ENCODE data around the gene CHAD. TPM values are rescaled to one million over a fixed set of nuclear protein-coding genes. Genes with fewer than 3 reads are reported as not detected.
"Not testable (repeated sequence)": the region's sequence is repeated elsewhere in the genome, so short reads cannot be mapped to it uniquely, and the experiment has no call there.

The CHAD gene
- total and polyA plus RNA-seq, 7 donors, result 3.7 to 7.2 (median 4.4) TPM; not detected in 4

GRCh38 chr17:50479522-50480141 is 11.0 kb upstream of the CHAD start:
- peaks cover 0 to 23% (median 10%) of the 10 kb centered on the region in 4 donors for H3K36me3 ChIP-seq
- H3K4me1 ChIP-seq, result peaks cover 0 to 32% (median 24%) of the 10 kb centered on the region in 4 donors
- H3K9me3 ChIP-seq, result no peaks in the 10 kb centered on the region
- WGBS, 2 donors, result 11 to 18% methylated on average over 19 of the region's 19 CpGs
- intact Hi-C loops (cut with DNase I), result loop anchor here (2.0 to 5.0 kb wide), 4 partner anchors 61 to 213 kb away; no protein-coding TSS in a partner anchor
- TF ChIP-seq CTCF (IDR thresholded peaks at IDR 0.05) (peak in 3 of 4 experiments; percentile 24 to 53 (median 36)), POLR2A (IDR thresholded peaks at IDR 0.05) (no peak), EP300 (IDR thresholded peaks at IDR 0.05) (no peak), POLR2AphosphoS5 (IDR thresholded peaks at IDR 0.05) (peak in 1 of 4 donors; percentile 36)
- peak overlapping the region; percentile 84 to 92 (median 89) for H3K27ac ChIP-seq
- DNase-seq, result peak; percentile 86
- peak overlapping the region; percentile 54 to 71 (median 64) for H3K4me3 ChIP-seq
- H3K27me3 ChIP-seq, result peaks cover 0 to 13% (median 7%) of the 10 kb centered on the region in 3 donors

GRCh38 chr17:50478391-50479381 is 10.0 kb upstream of the CHAD start, which contains the start of gene RSAD1:
Gene RSAD1, plus strand, starts transcription at chr17:50478860. Its CDS starts 25 bp downstream, at chr17:50478885.
- no peaks in the 10 kb centered on the region for H3K9me3 ChIP-seq
- intact Hi-C loops (cut with DNase I), result loop anchor here (2.0 kb wide), 2 partner anchors 62 to 116 kb away; no protein-coding TSS in a partner anchor
- peaks cover 0 to 13% (median 7%) of the 10 kb centered on the region in 3 donors for H3K27me3 ChIP-seq
- peaks cover 0 to 14% (median 2%) of the 10 kb centered on the region in 4 donors for H3K36me3 ChIP-seq
- TF ChIP-seq CTCF (IDR thresholded peaks at IDR 0.05) (peak; percentile 68 to 88 (median 72)), POLR2A (IDR thresholded peaks at IDR 0.05) (no peak), POLR2AphosphoS5 (IDR thresholded peaks at IDR 0.05) (peak; percentile 61 to 88 (median 80))
- WGBS, 2 donors, result 3 to 4% methylated on average over 75 of the region's 75 CpGs
- H3K27ac ChIP-seq, result peak within 1 kb of the TSS; percentile 84 to 92 (median 89)
- H3K4me1 ChIP-seq, result peaks cover 0 to 32% (median 24%) of the 10 kb centered on the region in 4 donors
- peak; percentile 91 for DNase-seq
- peak within 1 kb of the TSS; percentile 54 to 71 (median 64) for H3K4me3 ChIP-seq

DNA sequence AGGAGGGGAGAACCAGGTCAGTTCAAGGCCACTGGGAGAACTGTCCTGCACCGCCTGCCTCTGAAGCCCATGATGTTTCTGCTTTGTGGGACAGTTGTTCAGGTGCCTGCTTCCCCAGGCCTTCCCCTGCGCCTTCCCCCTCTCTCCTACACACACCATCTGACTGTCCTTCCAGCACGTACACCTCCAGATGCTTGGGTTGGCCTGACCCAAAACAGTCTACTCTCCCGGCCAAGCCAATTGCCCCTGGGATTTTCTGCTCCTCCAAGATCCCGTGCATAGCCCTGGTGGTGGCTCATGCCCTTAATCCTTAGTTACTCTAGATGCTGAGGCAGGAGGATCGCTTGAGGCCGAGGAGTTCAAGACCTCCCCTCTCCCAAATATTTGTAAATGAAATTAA is 9.3 kb upstream of the CHAD start:
- TF ChIP-seq POLR2A (IDR thresholded peaks at IDR 0.05), result no peak
- TF ChIP-seq POLR2AphosphoS5 (IDR thresholded peaks at IDR 0.05), result no peak
- no peak for TF ChIP-seq CTCF (IDR thresholded peaks at IDR 0.05)
- no peak for TF ChIP-seq EP300 (IDR thresholded peaks at IDR 0.05)
- Histone ChIP-seq H3K27me3 (peaks cover 0 to 13% (median 7%) of the 10 kb centered on the region in 3 donors), H3K4me3 (peak overlapping the region in 3 of 4 donors; percentile 63 to 71 (median 65)), H3K4me1 (peaks cover 0 to 27% (median 19%) of the 10 kb centered on the region in 4 donors), H3K9me3 (no peaks in the 10 kb centered on the region), H3K27ac (peak overlapping the region; percentile 84 to 92 (median 89)), H3K36me3 (peaks cover 0 to 9% (median 0%) of the 10 kb centered on the region in 4 donors)
- WGBS, 2 donors, result 88% methylated on average over 7 of the region's 7 CpGs
- intact Hi-C loops (cut with DNase I), result loop anchor here (2.0 kb wide), 2 partner anchors 63 to 115 kb away; no protein-coding TSS in a partner anchor
- no peak for DNase-seq

DNA sequence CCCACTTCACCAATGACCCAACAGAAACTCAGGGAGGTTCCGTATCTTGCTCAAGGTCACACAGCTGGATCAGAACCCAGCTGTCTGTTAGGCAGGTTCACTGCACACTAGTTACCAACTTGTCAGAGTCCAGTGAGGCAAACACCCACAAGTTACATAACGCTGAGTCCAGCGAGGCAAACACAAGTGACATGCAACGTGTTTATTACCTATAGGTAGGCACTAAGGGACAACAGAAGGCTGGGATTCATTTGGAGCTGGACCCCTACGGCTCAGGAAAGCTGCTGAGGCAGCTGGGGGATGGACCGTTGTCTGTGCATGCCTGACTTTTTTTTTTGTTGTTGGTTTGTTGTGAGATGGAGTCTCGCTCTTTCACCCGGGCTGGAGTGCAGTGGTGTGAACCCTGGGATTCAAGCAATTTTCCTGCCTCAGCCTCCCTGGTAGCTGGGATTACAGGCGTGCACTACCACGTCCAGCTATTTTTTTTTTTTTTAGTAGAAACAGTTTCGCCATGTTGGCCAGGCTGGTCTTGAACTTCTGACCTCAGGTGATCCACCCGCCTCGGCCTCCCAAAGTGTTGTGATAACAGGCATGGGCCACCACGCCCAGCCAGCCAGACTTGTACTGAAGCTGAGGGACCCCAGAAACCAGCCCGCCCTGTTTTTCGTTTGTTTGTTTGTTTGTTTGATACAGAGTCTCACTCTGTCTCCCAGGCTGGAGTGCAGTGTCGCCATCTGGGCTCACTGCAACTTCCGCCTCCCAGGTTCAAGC is 8.1 kb upstream of the CHAD start:
- H3K4me3 ChIP-seq, result no peak overlapping the region
- no peak overlapping the region for H3K27ac ChIP-seq
- H3K9me3 ChIP-seq, result no peaks in the 10 kb centered on the region
- no peak for TF ChIP-seq EP300 (IDR thresholded peaks at IDR 0.05)
- no peak for TF ChIP-seq POLR2AphosphoS5 (IDR thresholded peaks at IDR 0.05)
- no peak for TF ChIP-seq CTCF (IDR thresholded peaks at IDR 0.05)
- TF ChIP-seq POLR2A (IDR thresholded peaks at IDR 0.05), result no peak
- DNase-seq, result no peak
- peaks cover 0 to 17% (median 12%) of the 10 kb centered on the region in 4 donors for H3K4me1 ChIP-seq
- peaks cover 0 to 2% (median 0%) of the 10 kb centered on the region in 4 donors for H3K36me3 ChIP-seq
- intact Hi-C loops (cut with DNase I), result no loop called here
- WGBS, 2 donors, result 47 to 80% methylated on average over 18 of the region's 18 CpGs
- H3K27me3 ChIP-seq, result peaks cover 0 to 13% (median 7%) of the 10 kb centered on the region in 3 donors

DNA sequence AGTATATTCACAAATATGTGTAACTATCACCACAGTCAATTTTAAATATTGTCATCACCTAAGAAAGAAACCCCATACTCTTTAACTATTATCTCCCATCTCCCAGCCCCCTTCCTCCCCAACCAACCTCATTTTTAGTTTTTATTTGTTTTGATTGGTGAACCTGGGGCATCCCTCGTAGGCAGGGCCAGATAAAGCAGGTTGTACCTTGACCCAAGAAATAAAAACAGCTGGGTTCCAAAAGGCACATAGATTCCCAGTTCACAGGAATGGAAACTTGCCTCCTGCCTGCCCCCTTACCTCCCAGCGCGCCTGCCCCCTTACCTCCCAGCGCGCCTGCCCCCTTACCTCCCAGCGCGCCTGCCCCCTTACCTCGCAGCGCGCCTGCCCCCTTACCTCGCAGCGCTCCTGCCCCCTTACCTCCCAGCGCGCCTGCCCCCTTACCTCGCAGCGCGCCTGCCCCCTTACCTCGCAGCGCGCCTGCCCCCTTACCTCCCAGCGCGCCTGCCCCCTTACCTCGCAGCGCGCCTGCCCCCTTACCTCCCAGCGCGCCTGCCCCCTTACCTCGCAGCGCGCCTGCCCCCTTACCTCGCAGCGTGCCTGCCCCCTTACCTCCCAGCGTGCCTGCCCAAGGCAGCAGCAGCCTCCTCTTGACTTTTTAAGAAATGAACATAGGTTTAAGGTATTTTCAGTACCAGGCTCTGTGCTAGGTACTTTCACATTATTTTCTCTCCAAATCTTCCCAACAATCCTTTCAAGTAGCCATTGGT is 7.3 kb upstream of the CHAD start:
- H3K36me3 ChIP-seq, H3K4me3 ChIP-seq: not testable (repeated sequence)

More for the DNA sequence above, 7.3 kb upstream of the CHAD start:
- peaks cover 0 to 17% (median 12%) of the 10 kb centered on the region in 4 donors for H3K4me1 ChIP-seq
- intact Hi-C loops (cut with DNase I); H3K27ac ChIP-seq; DNase-seq; H3K9me3 ChIP-seq: not testable (repeated sequence)
- peaks cover 0 to 13% (median 7%) of the 10 kb centered on the region in 3 donors for H3K27me3 ChIP-seq
- WGBS, 2 donors, result 11 to 47% methylated on average over 26 to 33 of the region's 33 CpGs

All from sigmoid colon (tissue), 7 donors.